GM19193 (cell line): ENCODE measurements around the gene PRPF40B.

ENCODE experiments used
- POLR2A ChIP-seq: IDR thresholded peaks from 4 replicates; pipeline ENCODE4 v1.6.1; 2011; ENCODE audit not compliant: insufficient read depth, insufficient read length; ENCODE audit errors: extremely low read depth

PRPF40B gene

DNA sequence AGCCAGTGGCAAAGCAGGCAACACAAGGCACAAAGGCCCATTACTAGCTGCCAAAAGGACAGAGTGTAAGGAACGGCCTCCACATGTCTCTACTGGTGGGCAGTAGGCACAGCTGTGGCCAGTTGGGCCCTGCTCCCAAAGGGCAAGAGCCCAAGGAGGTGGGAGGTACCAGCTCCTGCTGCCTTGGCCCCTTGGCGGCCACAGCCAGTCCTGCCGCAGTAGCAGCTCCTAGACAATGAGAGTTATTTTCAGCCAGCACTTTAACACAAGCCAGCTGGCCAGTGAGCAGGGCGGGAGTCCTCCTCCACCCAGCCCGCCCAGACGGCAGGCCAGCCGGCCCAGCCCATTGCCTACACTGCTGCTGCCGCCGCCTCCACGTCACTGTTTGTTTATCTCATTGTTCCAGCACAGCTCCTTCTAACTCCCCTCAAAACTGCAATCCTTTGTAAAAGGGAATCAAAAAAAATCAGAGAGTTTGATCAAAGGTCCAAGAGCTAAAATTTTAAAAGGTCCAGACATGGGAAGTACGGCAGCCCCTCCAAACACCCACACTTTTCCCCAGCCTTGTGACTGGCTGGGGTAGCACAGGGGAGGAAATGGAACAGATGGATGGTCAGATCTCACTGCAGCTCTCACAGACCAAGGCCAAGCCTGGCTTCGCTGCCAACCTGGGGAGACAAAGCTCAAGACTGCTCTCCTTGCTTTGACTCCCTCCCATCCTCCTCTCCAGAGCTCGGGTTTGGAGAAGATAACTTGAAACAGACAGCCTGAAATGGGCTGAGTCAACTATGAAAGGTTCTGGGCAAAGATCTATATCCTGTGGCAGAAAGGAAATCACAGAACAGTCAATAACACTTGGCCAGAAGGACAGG, 50.3 kb downstream of the PRPF40B start:
- TF ChIP-seq POLR2A = no peak

DNA sequence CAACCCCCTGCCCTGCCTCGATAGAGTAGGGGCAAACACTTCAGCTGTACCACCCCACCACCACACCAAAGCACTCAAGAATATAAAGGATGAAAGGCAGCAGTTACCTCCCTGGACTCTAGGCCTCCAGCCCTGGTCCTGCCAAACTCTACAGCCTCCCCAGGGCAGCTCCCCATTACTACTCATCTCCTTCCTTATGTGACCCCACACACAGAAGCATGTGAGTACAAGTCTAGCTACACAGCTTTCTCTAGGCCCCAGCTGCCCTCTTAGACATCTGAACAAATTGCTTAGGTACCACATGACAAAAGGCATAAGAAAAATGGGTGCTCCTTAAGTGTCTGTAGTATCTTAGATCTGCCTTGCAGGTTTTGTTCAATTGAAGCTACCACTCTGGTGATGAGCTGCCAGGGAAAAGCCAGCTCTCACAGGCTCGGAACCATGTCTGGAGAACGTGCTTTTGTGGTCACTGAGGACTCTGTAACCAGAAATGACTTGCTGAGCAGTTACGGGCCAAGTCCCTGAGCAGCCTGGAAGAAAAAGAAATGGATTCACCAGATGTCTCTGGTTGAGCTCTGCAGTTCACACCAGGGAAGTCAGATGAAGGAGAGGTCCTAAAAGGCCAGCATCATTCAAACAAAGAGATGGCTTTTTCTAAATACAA, 51.1 kb downstream of the PRPF40B start:
- TF ChIP-seq POLR2A = no peak

DNA sequence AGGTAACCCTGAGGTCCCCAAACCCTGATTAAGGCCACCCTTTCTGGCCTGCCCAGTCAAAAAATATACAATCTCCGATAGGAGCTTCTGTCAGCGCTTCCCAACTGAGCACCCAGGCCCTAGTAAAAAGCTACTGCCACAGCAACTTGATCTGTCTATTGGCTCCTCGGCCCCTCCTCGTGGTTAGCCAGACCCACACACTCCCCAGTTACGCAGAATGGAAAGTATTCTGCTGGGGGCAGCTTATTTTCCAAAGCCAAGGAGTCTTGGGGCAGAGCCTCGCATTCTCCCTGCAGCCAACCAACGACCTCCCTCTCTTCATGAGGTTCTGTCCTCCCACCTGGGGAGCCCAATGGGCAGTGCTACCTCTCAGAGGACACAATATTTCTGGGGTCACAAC, 51.8 kb downstream of the PRPF40B start:
- TF ChIP-seq POLR2A = no peak

DNA sequence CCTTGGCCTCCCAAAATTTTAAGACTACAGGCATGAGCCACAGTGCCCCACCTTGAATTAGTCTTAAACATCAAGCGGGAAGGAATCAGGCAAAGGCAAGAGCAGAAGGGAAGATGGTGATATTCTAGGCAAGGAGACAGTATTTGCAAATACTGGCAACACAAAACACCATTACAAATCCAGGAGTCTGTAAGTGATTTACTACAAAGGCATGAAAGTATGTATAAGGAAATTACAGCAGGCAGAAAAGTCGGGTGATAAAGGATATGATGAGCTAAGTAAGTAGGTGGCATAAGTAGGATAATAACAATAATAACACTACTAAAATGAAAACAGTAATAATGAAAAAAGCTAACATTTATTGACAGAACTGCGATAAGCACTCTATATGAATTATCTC, 55.4 kb downstream of the PRPF40B start:
- no peak for TF ChIP-seq POLR2A

GRCh38 chr12:49680075-49680474, 56.7 kb downstream of the PRPF40B start:
- TF ChIP-seq POLR2A = no peak

GRCh38 chr12:49683599-49684309, 60.4 kb downstream of the PRPF40B start:
- no peak for TF ChIP-seq POLR2A

GRCh38 chr12:49684310-49684854, 61.0 kb downstream of the PRPF40B start:
- no peak for TF ChIP-seq POLR2A

DNA sequence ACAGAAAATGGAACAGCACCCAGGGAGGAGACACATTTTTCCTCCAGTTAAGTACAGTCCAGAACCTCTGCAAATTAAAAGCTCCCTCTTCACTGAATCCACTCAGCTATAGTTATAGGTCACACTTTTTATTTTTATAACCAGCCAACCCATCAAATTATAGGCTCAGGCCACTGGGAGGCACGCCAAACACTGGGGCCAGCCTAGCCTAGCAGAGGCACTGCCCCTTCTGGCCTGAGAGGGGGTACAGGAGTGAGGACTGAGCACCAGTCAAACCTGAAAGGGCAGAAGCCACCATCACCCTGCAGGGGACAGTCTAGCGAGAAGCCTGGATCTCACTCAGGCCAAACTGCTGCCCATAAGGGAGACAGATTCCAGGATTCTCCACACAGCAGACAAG, 64.6 kb downstream of the PRPF40B start:
- no peak for TF ChIP-seq POLR2A

- no peak for TF ChIP-seq POLR2A
Observed at GRCh38 chr12:49689237-49689636, 65.9 kb downstream of the PRPF40B start.

GRCh38 chr12:49689785-49690184, 66.4 kb downstream of the PRPF40B start:
- no peak for TF ChIP-seq POLR2A

- no peak for TF ChIP-seq POLR2A
Observed at GRCh38 chr12:49692851-49693250, 69.5 kb downstream of the PRPF40B start.

GRCh38 chr12:49693931-49694444, 70.6 kb downstream of the PRPF40B start:
- TF ChIP-seq POLR2A = no peak
